HCT116 (cell line): ENCODE results near the gene GFAP.

Experiments used
- ELF1 ChIP-seq: IDR thresholded peaks from 2 replicates; pipeline ENCODE4 v1.6.1; 2012; ENCODE audit warnings: low read depth, borderline replicate concordance
- EZH2 ChIP-seq: fragments of 200-600 bp; sonication (generic); IDR thresholded peaks from 2 replicates; pipeline ENCODE4 v1.6.1; 2017; ENCODE audit warnings: antibody characterized with exemption, mixed run types
- JUND ChIP-seq: IDR thresholded peaks from 2 replicates; pipeline ENCODE4 v1.6.1; 2012
- POLR2A ChIP-seq: IDR thresholded peaks from 2 replicates; pipeline ENCODE4 v1.7.0; 2011; ENCODE audit warnings: borderline replicate concordance; ENCODE audit not compliant: insufficient read depth, insufficient read length; ENCODE audit errors: extremely low read depth
- POLR2AphosphoS5 ChIP-seq: IDR thresholded peaks from 2 replicates; pipeline ENCODE4 v1.6.1; 2011; ENCODE audit warnings: mild to moderate bottlenecking, low read depth, low read length, moderate library complexity
- SIN3A ChIP-seq: IDR thresholded peaks from 2 replicates; pipeline ENCODE4 v1.6.1; 2012; ENCODE audit warnings: low read depth
- TCF7L2 ChIP-seq: IDR thresholded peaks from 2 replicates; pipeline ENCODE4 v1.7.0; 2011; ENCODE audit warnings: borderline replicate concordance, inconsistent platforms; ENCODE audit not compliant: insufficient read depth, insufficient read length; ENCODE audit errors: extremely low read depth
- TF ChIP-seq, protein P1 (sequence below): IDR thresholded peaks from 2 replicates; pipeline ENCODE4 v1.6.1; 2011; ENCODE audit warnings: mild to moderate bottlenecking, low read length, moderate library complexity; ENCODE audit not compliant: insufficient replicate concordance; ENCODE audit errors: extremely low read depth
- TF ChIP-seq, protein P2 (sequence below), 3 experiments: fragments of 200-600 bp in 1 of 3; sonication (generic) in 1 of 3; IDR thresholded peaks in 2 of 3; conservative IDR thresholded peaks in 1 of 3; 2 replicates each; pipeline ENCODE4 v1.5.1; 2012 to 2017; ENCODE audit warnings: low read depth in 2 of 3, low read length in 2 of 3, antibody characterized with exemption in 1 of 3, borderline replicate concordance in 1 of 3, control low read depth in 1 of 3, mild to moderate bottlenecking in 1 of 3, mixed read lengths in 1 of 3, mixed run types in 1 of 3, moderate library complexity in 1 of 3; ENCODE audit not compliant: insufficient read depth in 1 of 3

DNA sequence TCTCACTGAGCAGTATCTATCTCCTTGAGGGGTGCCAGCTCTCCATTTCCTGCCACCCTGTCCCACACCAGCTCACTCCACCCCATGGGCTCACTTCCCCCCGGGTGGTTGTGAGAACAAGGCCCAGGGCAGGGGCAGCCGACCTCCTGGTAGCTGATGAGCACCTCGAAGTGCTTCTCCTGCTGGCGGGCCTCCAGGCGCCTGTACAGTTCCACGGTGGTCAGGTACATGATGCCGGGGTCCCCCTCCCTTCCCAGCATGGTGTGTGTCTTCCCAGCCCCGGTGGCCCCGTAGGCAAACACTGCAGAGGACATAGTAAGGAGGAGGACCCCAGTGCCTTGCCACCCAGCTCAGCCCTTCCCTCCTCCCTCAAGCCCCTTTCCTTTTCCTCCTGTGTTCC, 19.8 kb upstream of the GFAP start:
- TF ChIP-seq EZH2 (no peak), SIN3A (no peak), JUND (no peak), TCF7L2 (no peak), POLR2AphosphoS5 (no peak), POLR2A (no peak), ELF1 (no peak)
- TF ChIP-seq, protein P1, sequence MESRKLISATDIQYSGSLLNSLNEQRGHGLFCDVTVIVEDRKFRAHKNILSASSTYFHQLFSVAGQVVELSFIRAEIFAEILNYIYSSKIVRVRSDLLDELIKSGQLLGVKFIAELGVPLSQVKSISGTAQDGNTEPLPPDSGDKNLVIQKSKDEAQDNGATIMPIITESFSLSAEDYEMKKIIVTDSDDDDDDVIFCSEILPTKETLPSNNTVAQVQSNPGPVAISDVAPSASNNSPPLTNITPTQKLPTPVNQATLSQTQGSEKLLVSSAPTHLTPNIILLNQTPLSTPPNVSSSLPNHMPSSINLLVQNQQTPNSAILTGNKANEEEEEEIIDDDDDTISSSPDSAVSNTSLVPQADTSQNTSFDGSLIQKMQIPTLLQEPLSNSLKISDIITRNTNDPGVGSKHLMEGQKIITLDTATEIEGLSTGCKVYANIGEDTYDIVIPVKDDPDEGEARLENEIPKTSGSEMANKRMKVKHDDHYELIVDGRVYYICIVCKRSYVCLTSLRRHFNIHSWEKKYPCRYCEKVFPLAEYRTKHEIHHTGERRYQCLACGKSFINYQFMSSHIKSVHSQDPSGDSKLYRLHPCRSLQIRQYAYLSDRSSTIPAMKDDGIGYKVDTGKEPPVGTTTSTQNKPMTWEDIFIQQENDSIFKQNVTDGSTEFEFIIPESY: no peak
- TF ChIP-seq, protein P2, sequence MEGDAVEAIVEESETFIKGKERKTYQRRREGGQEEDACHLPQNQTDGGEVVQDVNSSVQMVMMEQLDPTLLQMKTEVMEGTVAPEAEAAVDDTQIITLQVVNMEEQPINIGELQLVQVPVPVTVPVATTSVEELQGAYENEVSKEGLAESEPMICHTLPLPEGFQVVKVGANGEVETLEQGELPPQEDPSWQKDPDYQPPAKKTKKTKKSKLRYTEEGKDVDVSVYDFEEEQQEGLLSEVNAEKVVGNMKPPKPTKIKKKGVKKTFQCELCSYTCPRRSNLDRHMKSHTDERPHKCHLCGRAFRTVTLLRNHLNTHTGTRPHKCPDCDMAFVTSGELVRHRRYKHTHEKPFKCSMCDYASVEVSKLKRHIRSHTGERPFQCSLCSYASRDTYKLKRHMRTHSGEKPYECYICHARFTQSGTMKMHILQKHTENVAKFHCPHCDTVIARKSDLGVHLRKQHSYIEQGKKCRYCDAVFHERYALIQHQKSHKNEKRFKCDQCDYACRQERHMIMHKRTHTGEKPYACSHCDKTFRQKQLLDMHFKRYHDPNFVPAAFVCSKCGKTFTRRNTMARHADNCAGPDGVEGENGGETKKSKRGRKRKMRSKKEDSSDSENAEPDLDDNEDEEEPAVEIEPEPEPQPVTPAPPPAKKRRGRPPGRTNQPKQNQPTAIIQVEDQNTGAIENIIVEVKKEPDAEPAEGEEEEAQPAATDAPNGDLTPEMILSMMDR (IDR thresholded peaks at IDR 0.05 in 2 of 3, conservative IDR thresholded peaks at IDR 0.05 in 1 of 3; ENCODE audit: borderline replicate concordance in 1 of 3, insufficient read depth in 1 of 3, low read depth in 2 of 3, low read length in 2 of 3): no peak
